GM21529 (cell line): Measurements from ENCODE around the gene CFAP410.
"Not testable (repeated sequence)": the region's sequence is repeated elsewhere in the genome, so short reads cannot be mapped to it uniquely, and the experiment has no call there.

Experiments
- ATAC-seq: cut with Tn5 transposase; IDR thresholded peaks from one replicate; pipeline ENCODE4 v1.9.1; 2021; ENCODE audit not compliant: unreplicated experiment

The CFAP410 gene

GRCh38 chr21:44351535-44352252, 12.5 kb upstream of the CFAP410 start:
- no peak for ATAC-seq

GRCh38 chr21:44350773-44351481, 11.7 kb upstream of the CFAP410 start:
- ATAC-seq: no peak

- ATAC-seq: no peak
Observed at GRCh38 chr21:44349847-44350772, 10.9 kb upstream of the CFAP410 start.

GRCh38 chr21:44349416-44349846, 10.2 kb upstream of the CFAP410 start:
- ATAC-seq: no peak

- no peak for ATAC-seq
Observed at GRCh38 chr21:44348861-44349260, 9.7 kb upstream of the CFAP410 start.

- ATAC-seq: no peak
Observed at GRCh38 chr21:44347911-44348451, 8.8 kb upstream of the CFAP410 start.

- ATAC-seq: no peak
Observed at GRCh38 chr21:44345495-44345894, 6.3 kb upstream of the CFAP410 start.

- no peak for ATAC-seq
Observed at GRCh38 chr21:44344541-44345183, 5.5 kb upstream of the CFAP410 start.

GRCh38 chr21:44342981-44343380, 3.8 kb upstream of the CFAP410 start:
- ATAC-seq: not testable (repeated sequence)

- not testable (repeated sequence) for ATAC-seq
Observed at GRCh38 chr21:44341726-44342458, 2.7 kb upstream of the CFAP410 start.

GRCh38 chr21:44337941-44338895, 972 bp downstream of the CFAP410 start:
- ATAC-seq: no peak

- no peak for ATAC-seq
Observed at GRCh38 chr21:44337449-44337848, 1.7 kb downstream of the CFAP410 start.

- ATAC-seq: no peak
Observed at GRCh38 chr21:44335266-44336059, 3.7 kb downstream of the CFAP410 start.

- no peak for ATAC-seq
Observed at GRCh38 chr21:44334329-44335030, 4.7 kb downstream of the CFAP410 start.

- no peak for ATAC-seq
Observed at GRCh38 chr21:44333509-44334328, 5.5 kb downstream of the CFAP410 start.

- ATAC-seq: no peak
Observed at GRCh38 chr21:44332965-44333364, 6.2 kb downstream of the CFAP410 start.

- ATAC-seq: no peak
Observed at GRCh38 chr21:44332383-44332782, 6.8 kb downstream of the CFAP410 start.
